ENCODE results near the gene PLSCR3.

GRCh38 chr17:7441266-7441665 is 46.9 kb upstream of the PLSCR3 start:
- no peak for TF ChIP-seq MAX (IDR thresholded peaks at IDR 0.05; ENCODE audit: insufficient read depth, insufficient read length)
- TF ChIP-seq GATA2 (IDR thresholded peaks at IDR 0.05; ENCODE audit: insufficient read depth, insufficient read length, low read depth, low read length): no peak

All from endothelial cell of umbilical vein (primary cell).